CD8-positive, alpha-beta memory T cell (primary cell): Measurements from ENCODE around the gene MAML2. TPM values are rescaled to one million over a fixed set of nuclear protein-coding genes. Genes with fewer than 3 reads are reported as not detected.

ENCODE experiments used
- CTCF ChIA-PET: fragments of 350-600 bp; sonication (Branson Sonifier 250); formaldehyde crosslinking; loops from one replicate; lab custom pipeline; 2021; ENCODE audit warnings: antibody characterized with exemption; lab: Charles Lee
- POLR2A ChIA-PET: fragments of 350-600 bp; sonication (Branson Sonifier 250); formaldehyde crosslinking; loops from one replicate; lab custom pipeline; 2021; ENCODE audit warnings: antibody characterized with exemption; lab: Charles Lee
- DNase-seq, 5 donors: peaks; one replicate each; pipeline versions ENCODE4 v3.0.0 to v3.0.0-alpha.2; 2020 to 2022; ENCODE audit warnings: mixed read lengths in 1 of 5
- H3K27ac ChIP-seq: one replicate; pipeline ENCODE4 v1.7.0; 2013; ENCODE audit warnings: low read depth, mild to moderate bottlenecking, low read length, moderate library complexity
- H3K27me3 ChIP-seq: 2 replicates; pipeline ENCODE4 v1.7.0; 2013; ENCODE audit warnings: low read length, mild to moderate bottlenecking; ENCODE audit not compliant: insufficient read depth, poor library complexity, severe bottlenecking
- H3K36me3 ChIP-seq: 2 replicates; pipeline ENCODE4 v1.7.0; 2013; ENCODE audit warnings: mild to moderate bottlenecking, low read length, moderate library complexity; ENCODE audit not compliant: insufficient read depth
- H3K4me1 ChIP-seq: 2 replicates; pipeline ENCODE4 v1.7.0; 2013; ENCODE audit warnings: mild to moderate bottlenecking, low read length, moderate library complexity; ENCODE audit not compliant: insufficient read depth
- H3K4me3 ChIP-seq: 2 replicates; pipeline ENCODE4 v1.7.0; 2013; ENCODE audit warnings: mild to moderate bottlenecking, low read length
- H3K9me3 ChIP-seq: 2 replicates; pipeline ENCODE4 v1.7.0; 2013; ENCODE audit warnings: mild to moderate bottlenecking, low read length
- H3K27ac Mint-ChIP-seq, 8 donors: one replicate each; pipeline ENCODE4 v1.8.0; 2020 to 2021; ENCODE audit warnings: mixed read lengths in 8 of 8, mild to moderate bottlenecking in 6 of 8, inconsistent platforms in 3 of 8, moderate library complexity in 3 of 8
- H3K27me3 Mint-ChIP-seq, 2 donors: one replicate each; pipeline ENCODE4 v1.8.0; 2020 to 2021; ENCODE audit warnings: mixed read lengths in 2 of 2, mild to moderate bottlenecking in 1 of 2, moderate library complexity in 1 of 2
- H3K36me3 Mint-ChIP-seq, 3 donors: one replicate each; pipeline ENCODE4 v1.8.0; 2020 to 2021; ENCODE audit warnings: mixed read lengths in 3 of 3, inconsistent platforms in 1 of 3, mild to moderate bottlenecking in 1 of 3
- H3K4me1 Mint-ChIP-seq, 3 donors: one replicate each; pipeline ENCODE4 v1.8.0; 2020 to 2021; ENCODE audit warnings: mixed read lengths in 3 of 3, inconsistent platforms in 1 of 3, mild to moderate bottlenecking in 1 of 3
- H3K4me3 Mint-ChIP-seq, 7 donors: one replicate each; pipeline ENCODE4 v1.8.0; 2020 to 2021; ENCODE audit warnings: mixed read lengths in 7 of 7, mild to moderate bottlenecking in 6 of 7, moderate library complexity in 4 of 7, inconsistent platforms in 2 of 7
- H3K9me3 Mint-ChIP-seq, 5 donors: one replicate each; pipeline ENCODE4 v1.8.0; 2020 to 2022; ENCODE audit warnings: mixed read lengths in 5 of 5, mild to moderate bottlenecking in 3 of 5, moderate library complexity in 2 of 5, inconsistent platforms in 1 of 5
- polyA plus RNA-seq: library from polyadenylated mRNA; unstranded; fragments of 300-500 nt; fragmentation: Illumina TruSeq; gene quantifications from one replicate; pipeline ENCODE4 v1.2.3, GENCODE V29; 2021
- total RNA-seq, 2 experiments: library from RNA; stranded (reverse); gene quantifications; one replicate each; pipeline ENCODE4 v1.2.3, GENCODE V29; 2021

MAML2 gene
- total and polyA plus RNA-seq, 3 experiments from 2014 or later = 11.1 to 15.9 (median 15.6) TPM

DNA sequence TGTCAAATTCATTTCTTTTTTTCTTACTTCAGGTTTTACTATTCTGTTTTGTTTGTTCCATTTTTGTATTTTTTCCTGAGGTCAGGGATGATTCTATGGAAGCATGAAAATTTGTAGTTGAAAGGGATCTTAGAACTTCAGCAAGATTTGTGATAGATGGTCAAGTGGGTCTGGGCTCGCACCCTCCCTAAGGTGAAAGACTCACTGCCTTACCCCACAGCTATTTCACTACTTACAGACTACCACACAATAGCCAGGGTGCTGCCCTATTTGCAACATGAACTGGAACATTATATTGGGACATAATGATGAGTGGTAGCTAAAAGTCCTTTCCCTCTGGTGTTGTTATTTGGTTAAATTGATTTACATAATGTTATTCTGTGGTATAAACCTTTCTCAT is 62.6 kb downstream of the MAML2 start:
- H3K4me3 Mint-ChIP-seq = no peak overlapping the region
- H3K36me3 Mint-ChIP-seq = peaks cover 4 to 22% (median 12%) of the 10 kb centered on the region in 3 donors
- DNase-seq = no peak
- ChIA-PET POLR2A (no interaction called here), CTCF (interaction anchor here (1.3 to 1.8 kb wide), 3 partner anchors 10 to 62 kb away, joined by 3 to 9 read pairs (median 4); partner anchors contain the start of gene MAML2)
- H3K27me3 Mint-ChIP-seq = no peaks in the 10 kb centered on the region
- H3K9me3 Mint-ChIP-seq = peaks cover 0 to 1% (median 0%) of the 10 kb centered on the region in 5 donors
- H3K4me3 ChIP-seq = no peak overlapping the region
- H3K36me3 ChIP-seq = no peaks in the 10 kb centered on the region
- no peaks in the 10 kb centered on the region for H3K9me3 ChIP-seq
- H3K27ac ChIP-seq = no peak overlapping the region
- H3K4me1 Mint-ChIP-seq = peaks cover 54 to 78% (median 67%) of the 10 kb centered on the region in 3 donors
- H3K4me1 ChIP-seq = peaks cover 55% of the 10 kb centered on the region
- H3K27me3 ChIP-seq = no peaks in the 10 kb centered on the region
- H3K27ac Mint-ChIP-seq = peak overlapping the region in 3 of 8 donors; percentile 12 to 62 (median 35)

DNA sequence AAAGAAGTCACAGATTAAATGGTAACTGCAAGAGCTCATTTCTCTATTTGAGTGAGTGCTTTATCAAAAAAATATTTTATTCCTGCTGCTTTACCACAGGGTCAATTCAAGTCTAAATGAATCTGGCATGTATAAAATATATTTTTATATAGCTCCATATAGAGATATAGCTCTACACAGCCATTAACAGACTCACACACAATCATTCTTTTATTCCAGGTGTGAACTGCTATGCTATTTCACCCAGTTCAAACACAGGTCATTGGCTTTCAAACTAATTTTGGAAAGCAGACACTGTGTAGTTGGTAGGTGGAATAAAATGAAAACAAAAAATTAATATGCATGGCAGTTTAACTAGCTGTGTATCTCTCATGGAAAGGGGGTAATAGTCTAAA is 63.1 kb downstream of the MAML2 start:
- CTCF ChIA-PET = interaction anchor here (1.0 to 1.8 kb wide), 5 partner anchors 10 to 62 kb away, joined by 3 to 9 read pairs (median 3); partner anchors contain the start of gene MAML2
- Mint-ChIP-seq H3K4me3 (no peak overlapping the region), H3K27ac (no peak overlapping the region), H3K4me1 (peaks cover 49 to 72% (median 62%) of the 10 kb centered on the region in 3 donors), H3K9me3 (no peaks in the 10 kb centered on the region), H3K27me3 (no peaks in the 10 kb centered on the region), H3K36me3 (peaks cover 0 to 22% (median 12%) of the 10 kb centered on the region in 3 donors)
- Histone ChIP-seq H3K36me3 (no peaks in the 10 kb centered on the region), H3K4me3 (no peak overlapping the region), H3K27me3 (no peaks in the 10 kb centered on the region), H3K4me1 (peaks cover 52% of the 10 kb centered on the region), H3K27ac (no peak overlapping the region), H3K9me3 (no peaks in the 10 kb centered on the region)
- no peak for DNase-seq
- POLR2A ChIA-PET = no interaction called here

DNA sequence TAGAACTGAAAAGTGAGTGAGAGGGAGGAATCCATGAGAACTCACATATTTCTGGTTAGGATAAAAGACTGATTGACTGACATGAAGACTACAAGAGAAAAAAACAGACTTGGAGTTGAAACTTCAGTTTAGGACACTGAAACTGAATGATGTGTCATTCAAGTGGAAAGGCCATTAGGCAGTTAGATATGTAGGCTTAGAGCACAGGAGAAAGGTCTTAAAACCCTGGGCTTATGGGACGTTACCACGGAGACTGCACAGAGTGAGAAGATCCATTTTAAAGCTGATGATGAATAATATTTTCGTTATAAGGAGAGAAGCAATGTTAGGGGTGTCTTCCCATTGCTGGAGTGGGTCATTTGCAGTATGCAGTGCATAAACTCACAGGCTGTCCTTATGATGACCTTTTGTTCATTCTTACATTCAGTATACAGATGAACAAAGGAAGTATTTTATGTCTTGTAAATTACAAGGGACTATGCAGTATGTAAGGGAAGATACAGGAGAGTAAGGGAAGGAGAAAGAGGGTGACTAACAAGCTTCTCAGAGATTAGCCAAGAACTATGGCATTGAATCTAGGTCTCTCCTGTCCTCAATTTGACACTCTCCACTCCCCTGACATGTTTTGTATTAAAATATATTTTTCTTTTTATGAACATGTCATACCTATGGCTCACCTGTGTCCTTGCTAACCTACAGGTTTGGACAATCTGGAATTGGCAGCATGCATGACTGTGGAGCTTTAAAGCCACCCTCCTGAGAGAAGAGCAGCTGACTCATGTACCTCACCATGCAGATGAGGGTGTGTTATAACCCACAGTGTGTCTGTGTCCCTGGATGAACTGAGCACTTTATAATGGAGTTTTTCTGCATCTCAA is 63.7 kb downstream of the MAML2 start:
- Histone ChIP-seq H3K4me3 (no peak overlapping the region), H3K27me3 (no peaks in the 10 kb centered on the region), H3K27ac (peak overlapping the region; percentile 3), H3K4me1 (peaks cover 48% of the 10 kb centered on the region), H3K9me3 (no peaks in the 10 kb centered on the region), H3K36me3 (no peaks in the 10 kb centered on the region)
- ChIA-PET POLR2A (no interaction called here), CTCF (interaction anchor here (1.0 to 1.8 kb wide), 7 partner anchors 9 to 64 kb away, joined by 3 to 9 read pairs (median 3); partner anchors contain the start of gene MAML2)
- Mint-ChIP-seq H3K4me3 (no peak overlapping the region), H3K4me1 (peaks cover 44 to 67% (median 56%) of the 10 kb centered on the region in 3 donors), H3K36me3 (peaks cover 0 to 22% (median 12%) of the 10 kb centered on the region in 3 donors), H3K27ac (peak overlapping the region in 6 of 8 donors; percentile 6 to 92 (median 26)), H3K9me3 (no peaks in the 10 kb centered on the region), H3K27me3 (no peaks in the 10 kb centered on the region)
- DNase-seq = no peak

DNA sequence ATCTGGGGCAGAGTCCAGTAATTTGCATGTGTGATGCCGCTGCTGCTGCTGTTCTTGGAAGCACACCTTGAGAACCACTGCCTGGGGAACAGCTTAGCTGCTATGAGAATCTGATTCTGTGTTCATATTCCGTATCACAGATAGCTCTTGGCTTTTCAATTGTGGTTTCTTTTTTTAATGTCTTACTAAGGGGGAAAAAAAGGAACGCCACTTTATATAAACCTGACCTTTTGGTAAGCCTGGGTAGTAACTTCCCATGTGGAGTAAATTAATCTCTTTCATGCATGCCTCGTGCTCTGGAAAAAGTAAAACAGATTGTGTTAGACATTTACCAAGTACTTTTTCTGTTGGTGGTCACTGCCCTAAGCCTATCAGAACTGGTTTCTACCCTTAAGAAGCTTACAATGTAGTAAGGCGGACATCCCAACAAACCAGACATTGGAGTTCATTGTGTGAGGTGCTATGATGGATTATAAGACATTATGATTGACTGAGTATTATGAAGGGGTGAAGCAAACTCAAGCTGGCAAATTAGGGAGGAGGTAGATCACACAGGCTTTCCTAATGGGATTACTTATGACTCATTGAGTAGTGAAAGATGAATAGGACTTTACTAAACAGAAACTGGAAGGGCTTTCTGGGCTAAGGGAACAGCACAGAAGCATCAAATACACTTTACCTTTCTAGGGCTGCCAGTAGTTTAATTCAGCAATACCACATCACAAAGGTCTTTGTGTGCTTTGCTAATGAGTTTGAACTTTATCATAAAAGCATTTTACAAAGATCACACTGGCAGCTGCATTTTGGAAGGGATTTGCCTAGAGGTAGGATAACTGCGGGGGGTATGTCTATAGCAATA is 64.7 kb downstream of the MAML2 start:
- H3K36me3 ChIP-seq = no peaks in the 10 kb centered on the region
- ChIA-PET CTCF (interaction anchor here (1.0 to 1.5 kb wide), 4 partner anchors 14 to 90 kb away, joined by 3 to 4 read pairs (median 4); partner anchors contain the start of gene MAML2), POLR2A (no interaction called here)
- no peak overlapping the region for H3K27ac ChIP-seq
- no peaks in the 10 kb centered on the region for H3K27me3 ChIP-seq
- H3K4me1 Mint-ChIP-seq = peaks cover 36 to 62% (median 46%) of the 10 kb centered on the region in 3 donors
- peaks cover 43% of the 10 kb centered on the region for H3K4me1 ChIP-seq
- H3K36me3 Mint-ChIP-seq = peaks cover 0 to 22% (median 14%) of the 10 kb centered on the region in 3 donors
- no peak overlapping the region for H3K4me3 ChIP-seq
- H3K27me3 Mint-ChIP-seq = no peaks in the 10 kb centered on the region
- H3K9me3 Mint-ChIP-seq = no peaks in the 10 kb centered on the region
- DNase-seq = no peak
- H3K9me3 ChIP-seq = no peaks in the 10 kb centered on the region
- H3K4me3 Mint-ChIP-seq = no peak overlapping the region
- H3K27ac Mint-ChIP-seq = peak overlapping the region in 7 of 8 donors; percentile 1 to 92 (median 17)

DNA sequence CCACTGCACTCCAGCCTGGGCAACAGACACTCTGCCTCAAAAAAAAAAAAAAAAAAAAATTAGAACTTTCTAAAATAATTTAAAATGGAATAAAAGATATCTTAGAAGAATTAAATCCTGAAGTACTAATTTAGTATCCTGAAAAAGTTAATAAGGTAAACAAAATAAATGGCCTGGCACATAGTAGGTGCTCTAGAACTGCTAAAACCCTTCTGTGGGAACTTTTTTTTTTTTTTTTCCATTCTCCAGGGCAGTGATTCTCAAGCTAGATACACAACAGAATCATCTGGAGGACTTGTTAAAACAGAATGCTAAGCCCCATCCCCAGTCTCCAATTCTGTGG is 65.3 kb downstream of the MAML2 start:
- Mint-ChIP-seq H3K4me1 (peaks cover 36 to 62% (median 43%) of the 10 kb centered on the region in 3 donors), H3K36me3 (peaks cover 0 to 22% (median 14%) of the 10 kb centered on the region in 3 donors), H3K27ac (peak overlapping the region in 1 of 8 donors; percentile 60), H3K4me3 (no peak overlapping the region), H3K9me3 (no peaks in the 10 kb centered on the region), H3K27me3 (no peaks in the 10 kb centered on the region)
- no peaks in the 10 kb centered on the region for H3K27me3 ChIP-seq
- POLR2A ChIA-PET = no interaction called here
- H3K9me3 ChIP-seq = no peaks in the 10 kb centered on the region
- H3K4me3 ChIP-seq = no peak overlapping the region
- H3K27ac ChIP-seq = no peak overlapping the region
- peaks cover 49% of the 10 kb centered on the region for H3K4me1 ChIP-seq
- no peaks in the 10 kb centered on the region for H3K36me3 ChIP-seq
- CTCF ChIA-PET = interaction anchor here (1.0 kb wide), 1 partner anchor 89 kb away, joined by 4 read pairs; no protein-coding TSS in a partner anchor
- no peak for DNase-seq

DNA sequence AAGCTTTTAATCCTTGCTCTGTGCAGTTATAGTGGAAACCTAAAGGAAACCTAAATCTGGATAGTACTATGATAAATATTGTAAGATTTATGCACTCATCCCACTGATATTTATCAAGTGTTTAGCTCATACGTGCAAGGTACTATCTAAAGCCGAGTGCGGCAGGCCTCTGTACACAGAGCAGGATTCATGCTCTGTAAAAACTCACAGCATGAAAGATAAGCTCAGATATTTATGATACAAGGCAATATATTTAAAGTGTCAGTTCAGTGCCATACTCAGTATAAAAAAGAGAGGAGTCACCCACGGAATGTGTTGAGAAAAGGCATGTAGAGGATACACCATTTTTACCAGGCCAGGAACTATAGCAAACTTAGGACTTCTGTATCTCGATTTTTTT is 66.2 kb downstream of the MAML2 start:
- ChIA-PET POLR2A (interaction anchor here (0.6 kb wide), 1 partner anchor 29 kb away, joined by 4 read pairs; no protein-coding TSS in a partner anchor), CTCF (interaction anchor here (1.5 kb wide), 1 partner anchor 66 kb away, joined by 5 read pairs; the partner anchor contains the start of gene MAML2)
- no peaks in the 10 kb centered on the region for H3K9me3 Mint-ChIP-seq
- H3K27me3 ChIP-seq = no peaks in the 10 kb centered on the region
- no peak overlapping the region for H3K4me3 ChIP-seq
- H3K36me3 ChIP-seq = no peaks in the 10 kb centered on the region
- DNase-seq = no peak
- peaks cover 39 to 63% (median 46%) of the 10 kb centered on the region in 3 donors for H3K4me1 Mint-ChIP-seq
- H3K9me3 ChIP-seq = no peaks in the 10 kb centered on the region
- no peak overlapping the region for H3K27ac ChIP-seq
- H3K4me1 ChIP-seq = peaks cover 52% of the 10 kb centered on the region
- H3K4me3 Mint-ChIP-seq = no peak overlapping the region
- peak overlapping the region in 1 of 8 donors; percentile 27 for H3K27ac Mint-ChIP-seq
- peaks cover 3 to 23% (median 12%) of the 10 kb centered on the region in 3 donors for H3K36me3 Mint-ChIP-seq
- no peaks in the 10 kb centered on the region for H3K27me3 Mint-ChIP-seq

DNA sequence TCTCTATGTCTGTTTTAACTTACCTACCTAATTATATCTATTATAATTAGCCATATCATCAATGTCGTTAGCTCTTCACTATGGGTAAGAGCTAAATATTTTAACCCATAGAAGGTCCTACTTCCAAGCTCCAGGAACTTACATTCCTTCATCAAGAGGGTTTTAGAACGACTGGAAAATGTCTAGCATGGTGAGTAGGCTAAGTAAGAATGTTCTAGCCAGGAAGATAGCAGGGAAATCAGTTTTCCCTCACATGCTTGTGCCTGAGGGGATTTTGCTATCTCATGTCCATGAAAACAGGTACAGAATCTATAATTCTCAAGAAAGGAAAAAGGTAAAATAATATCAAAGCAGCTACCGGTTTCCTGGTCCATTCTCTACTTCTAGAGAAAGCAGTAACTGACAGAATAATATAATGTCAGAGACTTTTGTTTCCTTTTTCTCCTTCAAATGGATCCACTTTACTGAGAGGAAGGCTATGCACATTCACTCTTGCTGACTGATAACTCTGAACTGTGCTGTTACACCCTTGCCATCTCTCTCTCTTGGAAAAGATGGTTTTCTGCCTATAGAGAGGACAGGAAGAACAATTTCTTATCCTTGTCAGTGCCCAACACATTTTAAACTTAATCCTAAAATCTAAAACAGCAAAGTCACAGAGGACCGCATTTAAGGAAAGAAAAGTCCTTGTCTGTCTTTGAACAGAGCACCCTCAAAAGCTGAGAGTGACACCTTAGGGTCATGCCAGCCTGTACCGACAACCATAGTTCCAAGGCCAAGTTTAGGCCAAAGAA is 67.0 kb downstream of the MAML2 start:
- ChIA-PET POLR2A (interaction anchor here (0.6 kb wide), 1 partner anchor 30 kb away, joined by 4 read pairs; no protein-coding TSS in a partner anchor), CTCF (interaction anchor here (1.5 kb wide), 1 partner anchor 67 kb away, joined by 5 read pairs; the partner anchor contains the start of gene MAML2)
- Mint-ChIP-seq H3K27me3 (no peaks in the 10 kb centered on the region), H3K36me3 (peaks cover 11 to 28% (median 15%) of the 10 kb centered on the region in 3 donors), H3K27ac (no peak overlapping the region), H3K4me3 (no peak overlapping the region), H3K9me3 (no peaks in the 10 kb centered on the region), H3K4me1 (peaks cover 40 to 63% (median 45%) of the 10 kb centered on the region in 3 donors)
- H3K36me3 ChIP-seq = no peaks in the 10 kb centered on the region
- H3K27me3 ChIP-seq = no peaks in the 10 kb centered on the region
- no peak for DNase-seq
- H3K27ac ChIP-seq = no peak overlapping the region
- no peaks in the 10 kb centered on the region for H3K9me3 ChIP-seq
- H3K4me1 ChIP-seq = peaks cover 50% of the 10 kb centered on the region
- no peak overlapping the region for H3K4me3 ChIP-seq
